Activated effector memory CD4-positive, alpha-beta T cell treated with Interleukin-2 at 50 U/mL for 16 hours (primary cell): ENCODE results near the gene SUCNR1.
"Not testable (repeated sequence)": the region's sequence is repeated elsewhere in the genome, so short reads cannot be mapped to it uniquely, and the experiment has no call there.

Experiments
- DNase-seq: peaks from one replicate; pipeline ENCODE4 v3.0.0-alpha.2; 2020

The SUCNR1 gene

GRCh38 chr3:151903501-151903991, 30.1 kb downstream of the SUCNR1 start:
- no peak for DNase-seq

GRCh38 chr3:151905647-151906046, 32.2 kb downstream of the SUCNR1 start:
- no peak for DNase-seq

- no peak for DNase-seq
These were observed 33.3 kb downstream of the SUCNR1 start for GRCh38 chr3:151906751-151907150.

- no peak for DNase-seq
These were observed 35.0 kb downstream of the SUCNR1 start for GRCh38 chr3:151908399-151908798.

- no peak for DNase-seq
These were observed 36.4 kb downstream of the SUCNR1 start for GRCh38 chr3:151909681-151910405.

- no peak for DNase-seq
These were observed 38.0 kb downstream of the SUCNR1 start for GRCh38 chr3:151911462-151911861.

GRCh38 chr3:151912028-151912427, 38.6 kb downstream of the SUCNR1 start:
- DNase-seq, result no peak

GRCh38 chr3:151916781-151917180, 43.3 kb downstream of the SUCNR1 start:
- DNase-seq, result no peak

GRCh38 chr3:151918253-151919029, 45.0 kb downstream of the SUCNR1 start:
- DNase-seq, result no peak

- no peak for DNase-seq
These were observed 45.5 kb downstream of the SUCNR1 start for GRCh38 chr3:151919030-151919328.

GRCh38 chr3:151919446-151919845, 46.0 kb downstream of the SUCNR1 start:
- no peak for DNase-seq

- DNase-seq, result no peak
These were observed 50.5 kb downstream of the SUCNR1 start for GRCh38 chr3:151923901-151924300.

- DNase-seq, result no peak
These were observed 51.3 kb downstream of the SUCNR1 start for GRCh38 chr3:151924753-151925152.

GRCh38 chr3:151925419-151925818, 52.0 kb downstream of the SUCNR1 start:
- DNase-seq, result no peak

GRCh38 chr3:151925876-151926275, 52.4 kb downstream of the SUCNR1 start:
- no peak for DNase-seq

GRCh38 chr3:151926956-151927355, 53.5 kb downstream of the SUCNR1 start:
- no peak for DNase-seq

- DNase-seq, result not testable (repeated sequence)
These were observed 54.6 kb downstream of the SUCNR1 start for GRCh38 chr3:151927915-151928525.

GRCh38 chr3:151931171-151931570, 57.7 kb downstream of the SUCNR1 start:
- no peak for DNase-seq

GRCh38 chr3:151933234-151933853, 59.9 kb downstream of the SUCNR1 start:
- DNase-seq, result no peak
